COR-L47 (cell line): Measurements from ENCODE around the gene ADAMTS4.

ENCODE experiments used
- DNase-seq: peaks from one replicate; lab custom pipeline; 2025; lab: John Stamatoyannopoulos, UW

The ADAMTS4 gene

GRCh38 chr1:161153682-161154337 lies 45.0 kb downstream of the ADAMTS4 start, which contains the start of gene UFC1:
UFC1 (plus strand) TSS chr1:161153978; CDS start chr1:161153998, 20 bp downstream.
- peak; percentile 84 for DNase-seq

- DNase-seq, result no peak
Measured at GRCh38 chr1:161153176-161153575, 45.7 kb downstream of the ADAMTS4 start.

- DNase-seq, result no peak
Measured at GRCh38 chr1:161145832-161146231, 53.0 kb downstream of the ADAMTS4 start.

GRCh38 chr1:161140755-161141400 lies 58.0 kb downstream of the ADAMTS4 start:
- no peak for DNase-seq

GRCh38 chr1:161139766-161140165 lies 59.1 kb downstream of the ADAMTS4 start:
- DNase-seq, result peak; percentile 8

- no peak for DNase-seq
Measured at GRCh38 chr1:161138431-161138830, 60.4 kb downstream of the ADAMTS4 start.

- DNase-seq, result no peak
Measured at GRCh38 chr1:161137881-161138280, 61.0 kb downstream of the ADAMTS4 start.
